ENCODE measurements around the gene MYO16. TPM values are rescaled to one million over a fixed set of nuclear protein-coding genes. Genes with fewer than 3 reads are reported as not detected.

MYO16 gene
- polyA plus RNA-seq, 2 of the 4 experiments (the other 2 are of a cell fraction), result 0.03 to 0.06 TPM

- ChIA-PET POLR2A (no interaction called here), CTCF (interaction anchor here (0.7 kb wide), 1 partner anchor 796 kb away, joined by 4 read pairs; no protein-coding TSS in a partner anchor)
- ATAC-seq (peak; percentile 81 to 83; a peak in 5 of 6 replicates), DNase-seq (ENCODE audit: low read depth in 1 of 2, low spot score in 1 of 2) (peak; percentile 53 to 88), FAIRE-seq (no peak)
- Histone ChIP-seq H3K4me2 (peak overlapping the region; percentile 73), H3K27ac (peak overlapping the region; percentile 59 to 80), H3K9me3 (no peaks in the 10 kb centered on the region), H3K4me3 (no peak overlapping the region), H3K4me1 (peaks cover 38% of the 10 kb centered on the region)
- 14% methylated on average over 11 of the region's 11 CpGs for WGBS (ENCODE audit: missing lambda C conversion rate)
- TF ChIP-seq FOSL2 (IDR thresholded peaks at IDR 0.05) (peak; percentile 40; the same call in 1 of the 2 replicates), FOSL2 (CRISPR knock-in tag; IDR thresholded peaks at IDR 0.05) (peak; percentile 89), CEBPB (IDR thresholded peaks at IDR 0.05) (no peak; a peak in 1 of 4 replicates), ATOH8 (CRISPR knock-in tag; IDR thresholded peaks at IDR 0.05; ENCODE audit: low read depth) (no peak), HOXA7 (CRISPR knock-in tag; IDR thresholded peaks at IDR 0.05) (no peak), HEYL (CRISPR knock-in tag; IDR thresholded peaks at IDR 0.05) (no peak), E2F6 (IDR thresholded peaks at IDR 0.05; ENCODE audit: borderline replicate concordance, low read depth) (no peak), NPAS2 (CRISPR knock-in tag; IDR thresholded peaks at IDR 0.05; ENCODE audit: borderline replicate concordance) (no peak), EHMT2 (IDR thresholded peaks at IDR 0.05; ENCODE audit: low read depth) (no peak), ZC3H11A (IDR thresholded peaks at IDR 0.05) (no peak), CBX2 (IDR thresholded peaks at IDR 0.05; ENCODE audit: borderline replicate concordance, low read depth) (no peak), GATA3 (IDR thresholded peaks at IDR 0.05; ENCODE audit: borderline replicate concordance) (peak; percentile 68; the same call in 1 of the 2 replicates), MAZ (IDR thresholded peaks at IDR 0.05; ENCODE audit: borderline replicate concordance, low read depth, low read length) (no peak), EHF (CRISPR knock-in tag; IDR thresholded peaks at IDR 0.05) (no peak), TP53 (CRISPR knock-in tag; IDR thresholded peaks at IDR 0.05) (no peak), POLR2A (IDR thresholded peaks at IDR 0.05; ENCODE audit: low read length) (no peak), TFCP2L1 (CRISPR knock-in tag; IDR thresholded peaks at IDR 0.05) (no peak), NFE2L2 (conservative IDR thresholded peaks at IDR 0.05; ENCODE audit: low read length) (no peak), CBX8 (IDR thresholded peaks at IDR 0.05) (no peak), HES2 (IDR thresholded peaks at IDR 0.05) (no peak), CTCF (IDR thresholded peaks at IDR 0.05) (no peak), FOXS1 (CRISPR knock-in tag; IDR thresholded peaks at IDR 0.05) (no peak), ZFP36 (IDR thresholded peaks at IDR 0.05; ENCODE audit: borderline replicate concordance, partially characterized antibody) (peak; percentile 30), BHLHE40 (IDR thresholded peaks at IDR 0.05; ENCODE audit: low read depth, low read length) (no peak), CHD4 (IDR thresholded peaks at IDR 0.05; ENCODE audit: borderline replicate concordance) (no peak), FOSB (CRISPR knock-in tag; IDR thresholded peaks at IDR 0.05) (no peak), PBX3 (IDR thresholded peaks at IDR 0.05) (no peak), HOXB13 (CRISPR knock-in tag; IDR thresholded peaks at IDR 0.05; ENCODE audit: low read depth) (no peak), ELK1 (IDR thresholded peaks at IDR 0.05; ENCODE audit: low read depth, low read length) (no peak), USF2 (IDR thresholded peaks at IDR 0.05) (no peak), ESRRA (IDR thresholded peaks at IDR 0.05; ENCODE audit: borderline replicate concordance, low read length) (no peak), BCL3 (IDR thresholded peaks at IDR 0.05) (peak; percentile 20; the same call in 1 of the 3 replicates), RAD21 (conservative IDR thresholded peaks at IDR 0.05 in 1 of 2, IDR thresholded peaks at IDR 0.05 in 1 of 2) (no peak)
Observed at GRCh38 chr13:108919036-108919907, 289.9 kb downstream of the MYO16 start.
